HG03521 (cell line): Measurements from ENCODE around the gene PRPF40B.
A peak's percentile ranks its signal among the peaks of the same experiment; 100 is the strongest.

Experiments
- ATAC-seq: cut with Tn5 transposase; IDR thresholded peaks from one replicate; pipeline ENCODE4 v1.9.1; 2021; ENCODE audit warnings: mild to moderate bottlenecking, moderate library complexity; ENCODE audit not compliant: unreplicated experiment

Gene PRPF40B

DNA sequence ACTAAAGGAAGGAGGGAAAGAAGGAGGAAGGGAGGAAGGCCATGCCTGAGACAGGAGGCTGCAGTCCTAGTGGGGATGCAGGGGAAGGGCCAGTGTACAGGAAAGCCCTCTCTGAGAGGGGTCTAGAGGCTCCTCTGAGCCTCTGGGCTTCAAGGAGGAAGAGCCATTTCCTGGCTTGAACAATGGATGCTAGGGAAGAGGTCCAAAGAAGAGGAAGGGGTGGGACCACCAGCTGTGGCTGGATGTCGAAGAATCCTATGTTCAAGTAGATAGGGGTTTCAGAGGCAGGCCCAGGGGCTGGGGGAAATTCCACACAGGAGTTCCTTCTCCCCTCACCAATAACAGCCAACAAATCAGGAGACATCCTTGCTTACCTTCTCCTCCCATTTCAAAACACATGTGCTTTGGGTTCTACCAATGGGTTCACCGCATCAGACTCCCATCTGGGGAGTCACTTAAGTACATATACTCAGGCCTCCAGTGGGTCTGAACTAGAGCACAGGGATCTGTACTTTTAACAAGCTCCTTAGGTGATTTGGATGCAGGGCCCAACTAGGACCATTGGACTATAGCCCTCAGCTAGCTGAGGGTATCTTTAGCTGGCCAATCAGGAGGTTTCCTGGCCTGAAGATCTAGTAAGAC lies 32.4 kb downstream of the PRPF40B start:
- ATAC-seq, result no peak

DNA sequence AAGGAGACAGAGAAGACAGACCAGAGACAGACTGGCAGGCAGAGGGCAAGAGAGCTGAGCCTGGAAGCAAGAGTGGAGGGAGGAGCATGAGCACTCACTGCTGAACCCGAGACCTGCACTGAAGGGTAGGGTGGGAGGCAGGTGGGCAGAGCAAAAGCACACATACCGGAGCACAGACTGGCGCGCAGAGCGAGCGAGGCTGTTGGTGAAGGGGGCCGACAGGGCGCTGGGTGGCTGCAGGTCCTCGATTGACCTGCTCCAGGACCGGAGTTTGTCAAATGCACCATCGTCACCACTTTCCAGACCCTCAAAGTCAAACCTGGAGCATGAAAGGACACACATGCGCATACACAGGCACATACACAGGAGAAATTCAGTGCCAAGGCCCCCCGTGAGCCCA lies 34.9 kb downstream of the PRPF40B start:
- ATAC-seq, result no peak

DNA sequence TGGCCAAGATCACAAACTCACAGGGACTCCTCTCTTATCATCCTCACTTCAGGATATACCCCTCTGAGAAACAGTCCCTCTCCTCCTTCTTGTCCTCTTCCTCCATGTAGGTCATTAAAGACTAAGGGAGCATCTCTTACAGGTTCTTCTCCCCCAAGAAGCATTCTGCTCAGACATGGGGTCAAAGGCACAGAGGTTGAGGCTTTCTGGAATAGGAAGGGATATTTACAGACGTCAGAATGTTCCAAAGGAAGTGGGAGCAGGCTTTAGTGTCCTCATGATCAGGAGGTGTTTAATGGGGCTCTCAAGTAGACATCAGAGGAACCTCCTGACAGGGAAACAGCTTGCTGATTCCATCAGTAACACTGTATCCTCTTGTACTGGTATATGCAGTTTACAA lies 36.4 kb downstream of the PRPF40B start:
- ATAC-seq, result no peak

DNA sequence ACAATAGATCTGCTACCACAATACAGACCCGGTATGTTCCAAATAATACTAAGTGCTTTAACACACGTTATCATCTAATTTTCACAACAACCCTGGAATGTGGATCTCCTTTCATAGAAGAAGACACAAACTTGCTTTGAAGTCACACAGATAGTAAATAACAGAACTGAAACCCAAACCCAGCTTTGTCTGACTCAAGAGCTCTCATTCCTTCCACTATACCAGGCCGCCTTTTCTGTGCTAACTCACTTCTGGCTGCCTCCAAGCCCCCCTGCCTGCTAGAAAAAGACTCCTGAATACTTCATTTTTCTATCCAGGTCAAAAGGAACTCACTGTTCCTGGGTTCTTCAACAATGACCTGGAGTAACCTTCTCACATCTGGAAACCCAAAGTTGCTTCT lies 37.8 kb downstream of the PRPF40B start:
- ATAC-seq, result no peak

DNA sequence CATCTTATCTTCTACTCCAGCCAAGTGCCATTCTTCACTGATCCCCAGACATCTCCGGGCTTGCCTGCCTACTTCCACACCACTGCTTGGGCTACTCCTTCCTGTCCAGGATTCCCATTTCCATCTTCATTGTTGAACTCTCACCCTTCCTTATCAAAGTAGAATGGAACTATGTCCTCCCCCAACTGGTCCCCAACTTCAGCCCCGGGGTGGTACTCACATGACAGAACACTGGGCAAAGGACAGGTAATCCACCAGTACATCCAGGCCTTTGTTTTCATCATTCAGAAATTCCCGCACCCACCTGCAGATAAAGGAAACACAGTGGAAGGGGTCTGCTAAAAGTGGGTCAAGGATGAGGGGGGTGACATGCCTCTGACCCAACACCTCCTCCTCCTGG lies 38.4 kb downstream of the PRPF40B start:
- ATAC-seq, result no peak

DNA sequence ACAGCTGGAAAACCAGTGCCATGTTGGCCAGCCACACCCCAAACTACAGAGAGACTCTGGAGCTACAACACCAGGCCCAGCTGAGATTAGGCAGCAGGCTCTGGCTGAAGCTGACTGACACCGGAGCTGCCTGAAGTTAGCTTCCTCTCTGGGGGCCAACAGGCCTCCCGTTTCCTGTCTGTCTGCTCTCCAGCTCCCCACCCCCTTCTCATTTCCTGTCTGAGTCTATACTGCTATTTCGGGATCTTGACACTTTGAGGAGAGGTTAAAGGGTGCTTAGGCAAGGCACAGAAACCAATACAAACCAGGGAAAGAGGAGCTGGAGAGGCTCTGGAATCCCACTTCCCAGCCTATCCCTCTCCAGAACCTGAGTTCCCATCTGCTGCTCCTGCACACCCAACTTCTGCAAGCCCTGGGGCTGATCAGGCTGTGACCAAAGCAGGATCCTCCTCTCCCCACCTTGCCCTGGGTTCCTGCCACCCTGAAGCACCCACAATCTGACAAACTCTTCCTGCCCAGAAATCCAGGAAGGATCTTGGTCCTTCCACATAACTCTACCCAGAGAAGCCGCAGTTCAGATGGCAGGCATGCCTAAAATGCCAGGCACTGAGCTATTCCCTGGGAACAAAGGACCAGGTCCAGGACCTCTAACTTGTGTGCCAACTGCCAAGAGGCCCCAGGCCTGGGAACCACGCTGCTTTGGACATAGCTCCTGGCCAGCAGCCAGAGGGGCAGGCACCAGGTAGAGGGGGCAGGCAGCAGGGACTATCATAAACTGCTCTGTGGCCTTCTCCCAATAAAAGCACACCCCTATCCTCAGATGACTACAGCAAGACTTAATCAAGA lies 39.9 kb downstream of the PRPF40B start:
- ATAC-seq, result peak; percentile 51

DNA sequence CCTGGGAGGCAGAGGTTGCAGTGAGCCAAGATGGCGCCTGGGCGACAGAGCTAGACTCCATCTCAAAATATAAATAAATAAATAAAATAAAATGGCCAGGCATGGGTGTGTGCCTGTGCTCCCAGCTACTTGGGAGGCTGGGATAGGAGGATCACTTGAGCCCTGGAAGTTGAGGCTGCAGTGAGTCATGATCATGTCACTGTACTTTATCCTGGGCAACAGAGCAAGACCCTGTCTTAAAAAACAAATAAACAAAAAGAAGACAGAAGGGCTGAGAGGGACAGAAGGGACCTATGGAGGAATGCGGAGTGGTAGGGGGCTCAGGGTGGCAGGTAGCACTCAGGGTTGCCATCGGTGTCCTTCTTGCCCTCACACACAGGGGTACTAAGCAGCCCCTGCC lies 40.8 kb downstream of the PRPF40B start:
- ATAC-seq, result no peak

DNA sequence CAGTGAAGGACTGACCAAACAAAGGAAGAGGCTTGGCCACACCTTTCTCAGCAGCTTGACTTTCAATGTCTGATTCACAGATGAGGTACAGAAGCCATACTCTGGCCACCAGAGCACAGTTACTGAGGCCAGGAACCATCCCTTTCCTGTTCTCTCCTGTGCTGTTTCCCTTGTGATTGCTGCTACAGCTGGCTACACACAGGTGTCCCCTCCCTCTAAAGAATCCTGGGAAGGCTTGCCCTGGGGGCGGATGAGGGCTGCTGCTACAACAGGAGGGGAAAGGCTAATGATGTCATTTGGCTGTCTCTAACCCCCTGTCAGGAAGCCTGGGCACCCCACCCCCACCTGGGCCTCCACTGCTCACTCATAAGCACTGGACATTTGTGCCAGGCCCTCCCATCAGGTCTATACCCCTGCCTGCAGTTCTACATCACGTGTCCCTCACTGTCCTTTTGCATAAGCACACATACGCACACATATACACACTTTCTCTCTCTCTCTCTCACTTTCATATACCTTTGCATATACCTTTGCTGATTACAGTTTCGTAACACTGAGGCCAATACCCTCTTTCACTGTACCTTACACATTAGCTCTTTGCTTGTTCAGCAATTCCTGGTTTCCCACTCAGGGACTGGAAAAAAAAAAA lies 41.4 kb downstream of the PRPF40B start:
- ATAC-seq, result peak; percentile 73

DNA sequence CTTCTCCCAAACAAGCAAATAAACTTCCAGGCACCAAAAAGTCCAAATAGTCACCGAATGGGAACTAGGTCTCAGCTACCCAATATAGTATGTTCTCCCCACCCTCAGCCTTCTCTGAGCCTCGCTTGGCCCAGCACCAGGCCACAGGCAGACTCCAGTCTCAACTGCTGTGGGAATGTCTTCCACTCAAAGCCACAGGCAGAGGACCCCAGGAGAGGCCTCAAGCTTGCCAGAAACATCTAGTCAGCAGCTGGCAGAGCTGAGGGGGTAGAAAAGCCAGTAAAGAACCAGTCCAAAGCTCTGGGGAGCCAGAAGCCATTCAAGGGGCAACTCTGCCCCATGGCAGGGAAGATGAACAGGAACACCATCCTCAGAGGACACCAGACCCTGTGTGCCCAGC lies 42.0 kb downstream of the PRPF40B start:
- no peak for ATAC-seq

DNA sequence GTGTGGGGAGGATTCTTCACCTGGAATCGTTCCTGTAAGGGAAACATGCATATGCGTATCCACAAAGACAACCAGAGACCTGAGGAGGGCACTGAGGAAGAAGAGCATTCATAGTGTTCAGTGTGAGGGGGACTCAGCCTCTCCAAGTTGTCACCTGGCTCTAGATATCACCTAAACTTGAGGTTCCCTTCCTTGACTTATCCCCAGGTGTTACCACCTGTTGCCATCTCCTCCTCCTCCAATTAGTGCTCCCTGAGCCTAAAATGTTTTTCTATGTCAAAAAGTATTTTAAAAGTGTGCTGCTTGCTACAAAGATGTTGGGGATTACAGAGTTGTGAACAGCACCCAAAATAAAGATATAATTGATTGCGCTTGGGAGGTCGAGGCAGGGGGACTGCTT lies 42.8 kb downstream of the PRPF40B start:
- ATAC-seq, result no peak

DNA sequence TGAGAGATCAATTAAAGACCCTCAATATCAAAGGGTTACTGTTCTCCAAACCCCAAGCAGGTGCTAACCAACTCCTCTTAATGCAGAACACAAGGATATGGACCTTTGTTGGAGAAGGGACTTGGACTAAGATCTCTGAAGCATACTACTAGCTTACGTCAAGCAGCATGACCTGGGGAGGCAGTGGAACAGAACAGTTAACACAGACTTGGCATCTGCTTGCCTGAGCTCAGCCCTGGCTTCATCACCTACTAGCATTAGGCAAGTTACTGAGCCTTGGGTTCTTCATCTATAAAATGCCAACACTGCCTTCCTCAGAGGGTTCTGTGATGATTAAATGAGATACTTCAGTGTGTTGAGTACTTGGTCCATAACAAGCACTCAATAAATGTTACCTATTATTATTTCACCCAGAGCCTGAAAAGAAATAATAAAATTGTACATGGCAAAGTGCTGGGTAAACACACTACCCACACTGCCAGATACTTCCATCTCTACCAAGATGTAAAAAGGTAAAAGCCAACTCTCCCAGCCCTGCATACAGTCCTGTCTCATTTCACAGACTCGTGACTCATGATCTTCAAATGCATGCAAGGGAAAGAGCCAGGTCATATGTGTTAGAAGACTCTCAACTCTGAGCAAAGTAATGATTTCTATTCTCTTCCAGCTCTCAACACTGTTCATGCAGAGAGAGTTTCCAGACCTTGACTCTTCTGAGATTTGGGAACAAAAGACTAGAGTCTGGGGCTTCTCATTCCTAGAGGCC lies 44.1 kb downstream of the PRPF40B start:
- no peak for ATAC-seq

DNA sequence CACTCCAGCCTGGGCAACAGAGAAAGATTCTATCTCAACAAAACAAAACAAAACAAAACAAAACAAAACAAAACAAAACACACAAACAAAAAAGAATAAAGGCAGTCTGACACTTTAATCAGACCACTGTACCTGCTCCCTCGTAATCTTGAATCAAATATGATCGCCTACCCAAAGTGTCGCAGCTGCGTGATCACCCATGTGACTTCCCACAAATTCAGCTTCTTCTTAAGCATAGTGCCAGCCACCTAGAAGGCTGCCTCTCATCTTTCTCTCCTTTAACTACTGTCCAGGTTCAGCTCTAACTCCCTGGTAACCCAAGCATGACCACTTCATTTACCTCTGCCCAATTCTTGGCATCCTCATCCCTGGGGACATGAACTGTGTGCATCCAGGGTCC lies 46.4 kb downstream of the PRPF40B start:
- no peak for ATAC-seq

DNA sequence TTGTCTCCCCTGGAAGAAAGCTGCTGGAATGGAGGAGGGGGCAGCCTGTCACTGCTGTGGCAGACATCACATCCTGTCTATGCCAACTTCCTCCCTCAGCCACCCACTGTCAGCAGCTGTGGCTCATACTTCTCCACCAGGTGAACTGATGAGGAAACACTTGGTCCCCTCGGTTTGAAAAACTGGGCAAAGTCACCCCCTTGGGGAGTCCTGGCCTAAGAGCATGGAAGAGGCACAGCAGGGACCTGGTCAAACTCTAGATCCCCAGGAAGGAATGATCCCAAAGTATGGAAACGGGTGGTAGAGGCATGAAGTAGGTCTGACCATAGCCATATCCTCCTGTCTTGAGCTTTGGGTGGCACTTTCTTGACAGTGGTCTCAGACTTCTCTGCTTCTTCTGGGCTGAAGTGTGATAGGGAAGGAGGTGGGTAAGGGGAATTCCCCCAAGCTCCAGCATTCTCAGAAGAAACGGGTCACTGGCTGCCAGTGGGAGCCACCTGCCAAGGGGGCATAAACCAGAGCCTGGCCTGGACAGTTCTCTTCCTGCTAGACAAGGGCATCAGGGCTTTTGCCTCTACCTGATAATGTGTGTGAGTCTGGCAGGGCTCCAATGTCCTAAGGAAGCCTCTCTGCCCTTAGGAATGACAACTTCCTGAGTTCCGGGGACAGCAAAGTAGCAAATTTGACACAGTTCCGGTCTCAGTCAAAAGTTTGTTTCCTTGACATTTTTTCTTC lies 47.8 kb downstream of the PRPF40B start:
- ATAC-seq, result no peak

DNA sequence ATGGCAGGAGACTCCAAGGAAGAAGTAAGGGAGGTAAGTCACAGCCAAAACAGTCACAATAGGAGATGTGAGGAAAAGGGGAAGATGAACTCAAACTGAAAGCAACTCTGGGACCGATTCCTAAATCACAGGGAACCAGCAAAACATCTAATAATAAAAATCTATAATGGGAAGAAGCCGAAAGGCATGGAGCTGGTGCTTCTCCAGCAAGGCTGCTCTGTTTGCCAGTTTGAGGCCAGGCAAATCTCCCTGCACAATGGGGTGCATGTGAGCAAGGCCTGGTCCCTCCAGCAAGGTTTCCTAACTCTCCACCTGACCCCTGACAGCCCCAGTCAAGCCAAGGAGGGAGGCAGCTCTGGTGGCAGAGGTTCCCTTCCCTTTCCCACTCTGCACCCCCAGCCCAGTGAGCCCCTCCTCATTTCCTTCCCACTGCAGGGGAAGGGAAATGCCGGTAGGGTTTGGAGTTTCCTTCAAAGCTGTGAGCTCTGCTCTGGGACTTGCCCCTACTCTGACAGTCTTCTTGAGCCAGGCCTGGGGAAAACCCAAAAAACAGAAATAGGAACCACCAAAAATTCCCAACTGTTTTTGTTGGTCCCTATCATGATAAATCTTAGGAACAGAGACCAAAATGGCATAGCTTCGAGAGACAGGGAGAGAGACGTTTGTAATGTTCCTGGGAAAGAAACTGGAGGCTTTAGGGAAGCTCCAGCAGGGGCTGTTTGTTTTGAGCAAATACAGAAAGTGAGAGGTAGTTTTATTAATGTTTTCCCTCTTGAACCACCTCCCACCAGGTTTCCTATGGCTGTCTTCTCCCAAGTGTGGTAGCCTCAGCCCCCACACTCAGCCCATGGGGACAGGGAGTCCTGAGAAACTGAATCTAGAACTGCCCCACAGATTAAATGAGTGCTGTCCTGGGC lies 49.2 kb downstream of the PRPF40B start:
- no peak for ATAC-seq

DNA sequence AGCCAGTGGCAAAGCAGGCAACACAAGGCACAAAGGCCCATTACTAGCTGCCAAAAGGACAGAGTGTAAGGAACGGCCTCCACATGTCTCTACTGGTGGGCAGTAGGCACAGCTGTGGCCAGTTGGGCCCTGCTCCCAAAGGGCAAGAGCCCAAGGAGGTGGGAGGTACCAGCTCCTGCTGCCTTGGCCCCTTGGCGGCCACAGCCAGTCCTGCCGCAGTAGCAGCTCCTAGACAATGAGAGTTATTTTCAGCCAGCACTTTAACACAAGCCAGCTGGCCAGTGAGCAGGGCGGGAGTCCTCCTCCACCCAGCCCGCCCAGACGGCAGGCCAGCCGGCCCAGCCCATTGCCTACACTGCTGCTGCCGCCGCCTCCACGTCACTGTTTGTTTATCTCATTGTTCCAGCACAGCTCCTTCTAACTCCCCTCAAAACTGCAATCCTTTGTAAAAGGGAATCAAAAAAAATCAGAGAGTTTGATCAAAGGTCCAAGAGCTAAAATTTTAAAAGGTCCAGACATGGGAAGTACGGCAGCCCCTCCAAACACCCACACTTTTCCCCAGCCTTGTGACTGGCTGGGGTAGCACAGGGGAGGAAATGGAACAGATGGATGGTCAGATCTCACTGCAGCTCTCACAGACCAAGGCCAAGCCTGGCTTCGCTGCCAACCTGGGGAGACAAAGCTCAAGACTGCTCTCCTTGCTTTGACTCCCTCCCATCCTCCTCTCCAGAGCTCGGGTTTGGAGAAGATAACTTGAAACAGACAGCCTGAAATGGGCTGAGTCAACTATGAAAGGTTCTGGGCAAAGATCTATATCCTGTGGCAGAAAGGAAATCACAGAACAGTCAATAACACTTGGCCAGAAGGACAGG lies 50.3 kb downstream of the PRPF40B start:
- no peak for ATAC-seq

DNA sequence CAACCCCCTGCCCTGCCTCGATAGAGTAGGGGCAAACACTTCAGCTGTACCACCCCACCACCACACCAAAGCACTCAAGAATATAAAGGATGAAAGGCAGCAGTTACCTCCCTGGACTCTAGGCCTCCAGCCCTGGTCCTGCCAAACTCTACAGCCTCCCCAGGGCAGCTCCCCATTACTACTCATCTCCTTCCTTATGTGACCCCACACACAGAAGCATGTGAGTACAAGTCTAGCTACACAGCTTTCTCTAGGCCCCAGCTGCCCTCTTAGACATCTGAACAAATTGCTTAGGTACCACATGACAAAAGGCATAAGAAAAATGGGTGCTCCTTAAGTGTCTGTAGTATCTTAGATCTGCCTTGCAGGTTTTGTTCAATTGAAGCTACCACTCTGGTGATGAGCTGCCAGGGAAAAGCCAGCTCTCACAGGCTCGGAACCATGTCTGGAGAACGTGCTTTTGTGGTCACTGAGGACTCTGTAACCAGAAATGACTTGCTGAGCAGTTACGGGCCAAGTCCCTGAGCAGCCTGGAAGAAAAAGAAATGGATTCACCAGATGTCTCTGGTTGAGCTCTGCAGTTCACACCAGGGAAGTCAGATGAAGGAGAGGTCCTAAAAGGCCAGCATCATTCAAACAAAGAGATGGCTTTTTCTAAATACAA lies 51.1 kb downstream of the PRPF40B start:
- no peak for ATAC-seq

DNA sequence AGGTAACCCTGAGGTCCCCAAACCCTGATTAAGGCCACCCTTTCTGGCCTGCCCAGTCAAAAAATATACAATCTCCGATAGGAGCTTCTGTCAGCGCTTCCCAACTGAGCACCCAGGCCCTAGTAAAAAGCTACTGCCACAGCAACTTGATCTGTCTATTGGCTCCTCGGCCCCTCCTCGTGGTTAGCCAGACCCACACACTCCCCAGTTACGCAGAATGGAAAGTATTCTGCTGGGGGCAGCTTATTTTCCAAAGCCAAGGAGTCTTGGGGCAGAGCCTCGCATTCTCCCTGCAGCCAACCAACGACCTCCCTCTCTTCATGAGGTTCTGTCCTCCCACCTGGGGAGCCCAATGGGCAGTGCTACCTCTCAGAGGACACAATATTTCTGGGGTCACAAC lies 51.8 kb downstream of the PRPF40B start:
- ATAC-seq, result no peak

DNA sequence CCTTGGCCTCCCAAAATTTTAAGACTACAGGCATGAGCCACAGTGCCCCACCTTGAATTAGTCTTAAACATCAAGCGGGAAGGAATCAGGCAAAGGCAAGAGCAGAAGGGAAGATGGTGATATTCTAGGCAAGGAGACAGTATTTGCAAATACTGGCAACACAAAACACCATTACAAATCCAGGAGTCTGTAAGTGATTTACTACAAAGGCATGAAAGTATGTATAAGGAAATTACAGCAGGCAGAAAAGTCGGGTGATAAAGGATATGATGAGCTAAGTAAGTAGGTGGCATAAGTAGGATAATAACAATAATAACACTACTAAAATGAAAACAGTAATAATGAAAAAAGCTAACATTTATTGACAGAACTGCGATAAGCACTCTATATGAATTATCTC lies 55.4 kb downstream of the PRPF40B start:
- no peak for ATAC-seq
